NCI-H1694 treated with DMSO at 0.1 percent for 48 hours (cell line): ENCODE results near the gene METTL24.

ENCODE experiments used
- DNase-seq: peaks from one replicate; lab custom pipeline; 2025; lab: John Stamatoyannopoulos, UW

The METTL24 gene

DNA sequence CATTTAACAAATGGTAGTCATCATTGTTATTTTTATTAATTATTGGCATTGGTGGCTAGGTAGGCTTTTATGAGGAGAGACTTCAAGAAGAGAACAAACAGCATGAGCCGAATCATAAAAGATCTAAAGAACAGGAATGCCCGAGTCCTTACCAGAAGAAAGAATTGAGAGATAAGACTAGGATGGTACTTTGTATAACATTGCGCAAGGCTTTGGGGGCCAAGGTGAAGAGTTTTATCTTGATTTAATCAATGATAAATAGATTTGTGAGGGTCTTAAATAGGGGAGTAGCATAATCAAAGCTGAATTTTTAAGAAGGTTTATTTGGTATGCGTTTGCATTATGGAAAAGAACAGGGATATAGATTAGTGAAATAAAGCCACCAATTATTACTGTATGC lies 162.5 kb downstream of the METTL24 start:
- DNase-seq: no peak
